HG02973 (cell line): ENCODE measurements around the gene MSANTD2.

Experiments used
- ATAC-seq: cut with Tn5 transposase; IDR thresholded peaks from one replicate; pipeline ENCODE4 v1.9.1; 2021; ENCODE audit warnings: moderate library complexity; ENCODE audit not compliant: unreplicated experiment

The MSANTD2 gene

DNA sequence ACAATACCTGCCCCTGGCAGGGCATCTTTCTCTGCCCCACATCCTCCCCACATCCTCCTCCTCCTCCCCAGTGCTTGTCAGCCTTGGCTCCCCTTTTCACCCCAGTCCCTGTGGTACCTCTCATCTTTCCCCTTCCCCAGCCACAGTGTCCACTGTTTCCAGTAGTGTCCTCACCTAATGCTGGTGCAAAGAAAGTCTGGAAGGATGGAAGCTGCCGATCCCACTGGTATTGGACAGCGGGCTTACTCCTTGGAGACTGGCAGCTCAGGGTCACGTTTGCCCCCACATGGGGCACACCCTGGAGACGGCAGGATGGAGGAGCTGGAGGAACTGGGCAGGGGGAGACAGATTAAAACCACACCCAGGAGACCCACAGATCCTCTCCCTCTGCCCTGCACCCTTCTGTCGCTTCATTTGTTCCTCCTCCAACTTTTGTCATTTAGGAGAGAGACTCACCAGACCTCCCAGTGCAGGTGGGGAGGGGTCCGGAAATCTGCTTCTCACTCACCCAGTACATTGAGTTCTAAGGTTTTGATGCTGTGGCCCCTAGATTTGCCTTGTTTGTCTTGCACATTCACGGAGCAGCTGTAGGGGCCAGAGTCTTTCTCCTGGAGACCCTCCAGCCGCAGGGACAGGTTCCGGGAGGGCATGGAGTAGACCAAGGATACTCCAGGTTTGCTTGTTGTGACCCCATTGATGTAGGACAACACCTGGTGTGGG lies 44.0 kb downstream of the MSANTD2 start:
- no peak for ATAC-seq

DNA sequence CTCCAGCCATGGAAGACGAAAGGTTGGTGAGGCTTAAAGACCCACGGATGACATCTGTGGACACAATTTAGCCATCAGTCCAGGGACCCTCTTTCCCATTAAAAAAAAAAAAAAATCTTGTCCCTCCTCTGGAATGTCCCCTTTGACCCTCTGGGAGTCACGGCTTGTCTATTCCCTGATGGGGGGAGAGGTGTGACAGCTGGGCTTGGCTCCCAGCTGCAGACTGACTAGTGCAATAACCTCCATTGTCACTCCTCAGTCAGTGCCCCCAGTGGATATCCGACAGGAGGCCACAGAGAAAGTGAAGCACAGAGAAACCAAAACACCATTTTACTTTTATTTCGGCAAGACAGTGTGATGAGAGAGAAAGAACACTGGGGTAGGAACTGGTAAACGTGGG lies 45.5 kb downstream of the MSANTD2 start:
- no peak for ATAC-seq

GRCh38 chr11:124754309-124754708 lies 45.9 kb downstream of the MSANTD2 start:
- no peak for ATAC-seq

GRCh38 chr11:124753624-124754023 lies 46.6 kb downstream of the MSANTD2 start:
- no peak for ATAC-seq

GRCh38 chr11:124753205-124753604 lies 47.0 kb downstream of the MSANTD2 start:
- ATAC-seq: no peak

GRCh38 chr11:124752471-124753102 lies 47.6 kb downstream of the MSANTD2 start:
- ATAC-seq: no peak

GRCh38 chr11:124751741-124752470 lies 48.3 kb downstream of the MSANTD2 start, which contains the start of gene VSIG2:
Gene VSIG2 (minus strand): TSS chr11:124752255. CDS start chr11:124752137, 118 bp downstream.
- no peak for ATAC-seq

GRCh38 chr11:124751391-124751740 lies 48.8 kb downstream of the MSANTD2 start:
- no peak for ATAC-seq

DNA sequence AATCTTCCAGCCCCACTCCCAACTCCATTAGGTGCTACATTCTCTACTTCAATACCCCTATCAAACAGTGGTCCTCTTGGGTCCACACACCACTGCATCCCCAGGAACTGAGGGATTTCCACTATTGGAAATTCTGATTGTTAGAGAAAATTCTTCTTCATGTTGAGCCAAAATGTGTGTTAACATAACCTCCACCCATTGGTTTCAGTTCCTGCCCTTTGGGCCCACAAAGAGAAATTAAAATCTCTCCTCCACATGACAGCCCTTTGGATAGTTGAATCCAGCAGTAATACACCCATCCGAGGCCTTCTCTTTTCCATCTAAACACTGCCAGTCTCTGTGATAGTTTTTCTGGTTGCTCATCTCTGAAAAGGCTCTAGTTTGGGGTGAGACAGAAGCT lies 50.3 kb downstream of the MSANTD2 start:
- no peak for ATAC-seq

DNA sequence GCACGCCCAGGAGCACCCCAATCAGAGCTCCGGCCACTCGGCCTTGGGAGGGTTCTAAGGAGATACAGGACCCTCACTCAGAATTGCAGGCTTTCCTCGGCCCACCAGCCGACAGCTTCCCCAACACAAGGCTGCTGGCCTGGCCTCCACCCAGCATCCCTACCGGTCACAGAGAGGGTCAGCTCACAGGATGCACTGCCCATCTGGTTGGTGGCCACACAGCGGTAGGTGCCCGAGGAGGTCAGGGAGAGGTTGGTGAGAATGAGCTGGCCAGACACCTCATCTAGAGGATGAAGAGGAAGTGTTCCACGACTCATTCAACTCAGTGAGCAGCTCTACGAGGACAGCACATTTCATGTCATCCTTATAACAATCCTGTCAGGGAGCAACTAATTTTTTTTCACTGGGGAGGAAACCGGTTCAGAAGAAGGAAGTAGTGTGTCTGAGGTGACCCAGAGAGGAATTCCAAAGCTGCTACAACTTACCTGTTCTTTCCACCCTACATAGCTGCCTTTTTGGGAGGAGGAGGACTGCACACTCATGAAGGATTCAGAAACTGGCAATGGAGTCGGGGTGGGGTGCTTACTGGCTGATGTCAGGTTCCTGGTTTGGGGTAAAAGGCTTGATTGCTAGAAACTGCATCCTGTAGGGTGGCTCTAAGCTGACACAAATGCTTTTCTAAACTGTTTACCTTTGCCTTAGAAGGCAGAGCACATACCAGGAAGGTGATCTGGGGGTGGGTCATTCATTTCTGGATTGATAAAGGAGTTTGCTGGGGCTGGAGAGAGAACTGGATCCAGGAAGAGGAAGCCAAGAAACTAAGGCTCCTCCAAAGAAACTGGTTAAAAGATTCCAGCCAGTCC lies 51.5 kb downstream of the MSANTD2 start:
- ATAC-seq: no peak

DNA sequence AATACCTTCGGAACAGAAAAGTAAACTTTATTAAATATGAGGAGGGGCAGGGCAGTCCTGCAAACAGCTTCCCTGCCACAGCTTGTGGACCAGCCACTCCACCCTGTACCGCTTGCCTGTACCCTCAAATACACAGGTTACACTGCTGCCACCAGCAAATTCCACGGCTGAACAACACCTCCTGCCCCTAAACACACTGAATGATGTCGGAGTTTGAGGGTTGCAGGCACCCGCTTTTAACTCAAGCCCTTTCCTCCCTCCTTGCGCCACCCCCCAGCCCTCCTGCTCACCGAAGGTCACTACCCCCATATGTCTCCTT lies 52.1 kb downstream of the MSANTD2 start:
- ATAC-seq: no peak

GRCh38 chr11:124747406-124748099 lies 52.7 kb downstream of the MSANTD2 start:
- ATAC-seq: no peak

GRCh38 chr11:124746621-124747243 lies 53.5 kb downstream of the MSANTD2 start:
- peak; percentile 93 for ATAC-seq

DNA sequence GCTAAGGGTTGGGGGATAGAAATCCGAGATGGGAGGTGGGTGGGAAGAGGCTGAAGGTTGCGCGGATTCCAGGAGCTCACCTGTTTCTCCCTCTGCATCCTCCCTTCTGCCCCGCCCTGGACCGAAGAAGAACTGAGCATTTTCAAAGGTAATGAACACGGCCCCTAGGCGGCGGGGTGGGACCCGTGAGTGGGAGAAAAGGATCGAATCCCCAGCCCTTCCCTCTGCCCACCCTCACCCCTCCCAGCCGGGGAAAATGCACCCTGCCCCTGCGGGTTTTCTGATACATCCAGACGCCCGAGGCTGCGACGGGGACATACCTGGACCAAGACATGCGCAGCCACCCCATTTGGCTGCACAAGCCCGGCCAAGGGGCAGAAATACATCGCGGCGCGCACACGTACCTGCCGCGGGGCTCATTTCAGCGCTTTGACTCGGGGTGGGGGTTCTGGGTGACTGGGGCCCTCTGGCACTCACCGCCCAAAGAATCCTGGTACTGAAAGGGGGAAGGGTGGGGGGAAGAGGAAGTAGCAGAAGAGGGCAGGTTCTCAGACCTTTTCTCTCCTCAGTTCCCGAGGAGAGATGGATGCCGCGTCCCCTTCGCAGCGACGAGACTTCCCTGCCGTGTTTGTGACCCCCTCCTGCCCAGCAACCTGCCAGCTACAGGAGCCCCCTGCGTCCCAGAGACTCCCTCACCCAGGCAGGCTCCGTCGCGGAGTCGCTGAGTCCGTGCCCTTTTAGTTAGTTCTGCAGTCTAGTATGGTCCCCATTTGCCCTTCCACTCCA lies 54.2 kb downstream of the MSANTD2 start:
- peak; percentile 27 for ATAC-seq

GRCh38 chr11:124745270-124745834 lies 54.9 kb downstream of the MSANTD2 start:
- no peak for ATAC-seq

- ATAC-seq: no peak
Observed at GRCh38 chr11:124743050-124743449, 57.2 kb downstream of the MSANTD2 start.

GRCh38 chr11:124742555-124742954 lies 57.7 kb downstream of the MSANTD2 start:
- no peak for ATAC-seq

DNA sequence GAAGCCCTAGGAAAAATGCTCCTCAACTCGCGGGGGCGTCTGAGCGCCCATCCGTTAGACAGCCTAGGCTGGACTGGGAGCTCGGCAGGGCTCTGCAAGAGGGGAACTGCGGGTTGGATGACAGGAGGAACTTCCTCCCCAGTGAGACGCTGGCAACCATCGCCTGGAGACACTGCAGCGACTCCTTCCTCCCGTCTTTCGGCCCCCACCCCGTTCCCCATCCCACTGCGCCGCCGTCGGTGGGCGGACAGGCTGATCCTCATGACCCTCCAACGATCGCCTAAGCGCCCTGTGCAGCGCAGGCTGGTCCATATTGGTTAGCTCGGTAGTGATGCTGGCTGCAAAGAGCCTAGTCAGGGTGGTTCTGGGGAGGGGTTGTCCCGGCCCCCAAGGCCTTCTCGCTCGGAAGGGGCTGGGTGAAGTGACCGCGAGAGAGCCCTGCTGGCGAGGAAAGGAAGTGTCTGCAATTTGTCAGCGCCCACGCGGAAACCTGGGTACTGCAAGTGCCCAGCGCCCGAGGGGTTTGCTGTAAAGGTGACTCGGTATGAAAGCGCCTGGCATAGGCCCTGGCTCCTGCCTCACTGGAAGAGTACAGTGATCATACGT lies 59.8 kb downstream of the MSANTD2 start:
- ATAC-seq: peak; percentile 40
